Activated CD8-positive, alpha-beta memory T cell treated with anti-CD3 and anti-CD28 coated beads, Interleukin-2, amount 10 ng/mL, durations not matched to agents 7 days and 5 days (primary cell): Measurements from ENCODE around the gene ACP6. TPM values are rescaled to one million over a fixed set of nuclear protein-coding genes. Genes with fewer than 3 reads are reported as not detected.

Experiments used
- ATAC-seq: fragments of 150-1000 bp; cut with Tn5 transposase; one replicate; pipeline ENCODE4 v1.10.0; 2021; ENCODE audit warnings: moderate library complexity
- CTCF ChIA-PET: fragments of 350-600 bp; sonication (Branson Sonifier 250); formaldehyde crosslinking; loops from one replicate; lab custom pipeline; 2021; ENCODE audit warnings: antibody characterized with exemption; lab: Charles Lee
- DNase-seq: peaks from one replicate; pipeline ENCODE4 v3.0.0-alpha.2; 2020
- H3K27ac Mint-ChIP-seq: one replicate; pipeline ENCODE4 v1.8.0; 2021; ENCODE audit warnings: mild to moderate bottlenecking, mixed read lengths
- H3K27me3 Mint-ChIP-seq: one replicate; pipeline ENCODE4 v1.8.0; 2021; ENCODE audit warnings: mixed read lengths
- H3K36me3 Mint-ChIP-seq: one replicate; pipeline ENCODE4 v1.8.0; 2021; ENCODE audit warnings: mild to moderate bottlenecking, mixed read lengths
- H3K4me1 Mint-ChIP-seq: one replicate; pipeline ENCODE4 v1.8.0; 2021; ENCODE audit warnings: mixed read lengths
- H3K4me3 Mint-ChIP-seq: one replicate; pipeline ENCODE4 v1.8.0; 2021; ENCODE audit warnings: mild to moderate bottlenecking, moderate library complexity, mixed read lengths
- H3K9me3 Mint-ChIP-seq: one replicate; pipeline ENCODE4 v1.8.0; 2022; ENCODE audit warnings: low read depth, mixed read lengths
- total RNA-seq, 2 experiments: library from RNA; stranded (reverse); gene quantifications; one replicate each; pipeline ENCODE4 v1.2.3, GENCODE V29; 2021

ACP6 gene
- total RNA-seq, 2 experiments from 2014 or later, result 11.2 to 20.3 TPM

DNA sequence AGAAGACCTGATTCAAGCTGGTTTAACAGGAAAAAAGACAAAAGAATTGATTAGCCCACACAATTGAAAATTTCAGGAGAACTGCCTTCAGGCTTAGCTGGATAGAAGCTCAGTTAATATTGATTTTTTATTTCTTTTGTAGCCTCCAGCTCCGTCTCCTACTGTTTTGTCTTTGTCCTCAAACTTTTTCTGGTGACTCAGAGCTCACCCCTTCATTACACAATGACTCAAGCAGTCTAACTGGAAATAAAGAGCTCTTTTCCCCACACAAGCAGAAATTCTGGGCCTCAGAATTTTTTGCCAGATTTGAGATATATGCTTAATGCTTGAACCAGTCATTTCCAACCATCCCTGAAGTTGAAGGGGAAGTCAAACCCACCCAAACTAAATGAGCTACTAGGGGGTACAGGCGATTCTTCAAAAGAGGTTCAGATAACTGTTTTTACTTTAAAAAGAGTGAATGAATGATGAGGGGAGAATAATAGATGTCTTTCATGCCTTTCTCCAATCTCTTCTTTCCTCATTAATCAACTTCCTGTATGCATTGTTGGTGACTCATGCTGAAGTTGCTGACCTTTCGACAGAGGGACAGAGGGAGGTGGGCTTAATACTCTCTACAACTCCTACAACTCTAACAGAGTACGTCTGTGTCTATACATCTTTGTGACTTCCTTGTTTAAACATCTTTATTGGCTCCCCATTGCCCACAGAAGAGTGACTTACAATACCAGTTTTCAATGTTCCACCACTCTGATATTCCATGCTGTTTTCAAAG is 6.2 kb upstream of the ACP6 start:
- ATAC-seq, result no peak
- DNase-seq, result no peak
- peaks cover 3% of the 10 kb centered on the region for H3K36me3 Mint-ChIP-seq
- CTCF ChIA-PET, result interaction anchor here (0.8 to 1.2 kb wide), 2 partner anchors 10 to 28 kb away, joined by 3 read pairs; no protein-coding TSS in a partner anchor
- H3K4me3 Mint-ChIP-seq, result no peak overlapping the region
- H3K27ac Mint-ChIP-seq, result no peak overlapping the region
- peaks cover 7% of the 10 kb centered on the region for H3K9me3 Mint-ChIP-seq
- H3K27me3 Mint-ChIP-seq, result peaks cover 29% of the 10 kb centered on the region
- H3K4me1 Mint-ChIP-seq, result peaks cover 8% of the 10 kb centered on the region

DNA sequence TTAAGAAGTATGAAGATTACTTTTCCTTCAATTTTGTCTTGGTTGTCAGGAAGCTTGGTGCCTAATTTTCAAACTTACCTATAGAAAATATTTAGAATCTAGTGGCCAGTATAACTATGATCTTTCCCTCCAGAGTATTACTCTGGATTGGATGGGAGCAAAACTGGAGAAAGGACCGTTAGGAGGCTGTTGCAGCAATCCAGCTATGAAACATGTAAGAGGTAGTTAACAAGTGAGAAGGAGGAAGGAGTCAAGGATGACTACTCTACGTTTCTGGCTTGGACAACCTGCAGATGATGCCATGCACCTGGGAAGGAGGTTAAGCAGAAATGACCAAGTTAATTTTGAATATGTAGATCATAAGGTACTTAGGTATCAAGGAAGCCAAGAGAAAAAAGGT is 3.5 kb upstream of the ACP6 start:
- no peaks in the 10 kb centered on the region for H3K36me3 Mint-ChIP-seq
- CTCF ChIA-PET, result interaction anchor here (0.7 to 2.0 kb wide), 5 partner anchors 9 to 32 kb away, joined by 3 to 4 read pairs (median 4); no protein-coding TSS in a partner anchor
- ATAC-seq, result no peak

GRCh38 chr1:147673406-147673805 is 3.1 kb upstream of the ACP6 start:
- no peak for ATAC-seq
- Mint-ChIP-seq H3K27me3 (peaks cover 29% of the 10 kb centered on the region), H3K4me3 (no peak overlapping the region), H3K9me3 (peaks cover 5% of the 10 kb centered on the region), H3K4me1 (peaks cover 24% of the 10 kb centered on the region), H3K27ac (no peak overlapping the region), H3K36me3 (no peaks in the 10 kb centered on the region)
- CTCF ChIA-PET, result interaction anchor here (1.2 to 2.0 kb wide), 4 partner anchors 9 to 32 kb away, joined by 3 to 4 read pairs (median 4); no protein-coding TSS in a partner anchor
- DNase-seq, result no peak

More for the DNA sequence above, 3.5 kb upstream of the ACP6 start:
- peaks cover 20% of the 10 kb centered on the region for H3K4me1 Mint-ChIP-seq
- peaks cover 5% of the 10 kb centered on the region for H3K9me3 Mint-ChIP-seq
- peaks cover 29% of the 10 kb centered on the region for H3K27me3 Mint-ChIP-seq
- no peak for DNase-seq
- H3K4me3 Mint-ChIP-seq, result no peak overlapping the region
- H3K27ac Mint-ChIP-seq, result no peak overlapping the region

DNA sequence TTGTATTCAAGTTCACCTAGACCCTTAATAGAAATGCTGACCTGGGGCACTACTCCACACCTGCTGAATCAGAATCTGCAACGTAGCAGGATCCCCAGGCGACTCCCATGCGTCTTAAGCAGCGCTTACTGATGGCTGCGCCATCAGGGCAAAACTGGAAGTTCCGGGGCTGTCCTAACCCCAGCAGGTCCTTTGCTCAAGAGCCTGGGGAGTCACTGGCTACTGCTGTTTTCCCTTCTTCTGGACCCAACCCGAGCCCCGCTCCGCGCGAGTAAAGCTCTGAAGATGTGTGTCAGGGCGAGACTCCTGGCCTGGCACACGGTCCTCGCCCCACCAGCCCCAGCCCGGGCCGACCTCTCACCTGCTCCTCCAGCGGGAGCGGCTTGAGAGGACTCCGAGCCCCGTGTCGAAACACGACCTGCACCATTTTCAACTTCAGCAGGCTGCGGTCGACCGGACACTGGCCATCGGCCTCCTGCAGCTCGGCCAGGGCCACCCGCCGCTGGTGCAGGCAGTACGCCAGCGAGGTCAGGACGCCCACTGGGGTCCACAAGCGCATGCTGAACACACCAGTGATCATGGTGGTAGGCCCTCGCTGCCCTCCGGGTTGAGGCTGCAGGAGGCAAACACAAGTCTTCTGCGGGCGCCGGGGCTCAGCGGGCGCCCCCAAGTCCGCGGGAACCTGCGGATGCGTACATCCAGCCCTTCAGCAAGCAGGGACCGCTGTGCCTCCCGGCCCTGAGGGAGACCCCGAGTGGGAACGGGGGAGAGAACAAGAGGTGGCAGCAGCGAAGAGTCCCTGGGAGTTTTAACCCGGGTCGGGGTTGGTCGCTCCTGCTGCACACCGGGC is 630 bp downstream of the ACP6 start:
- Mint-ChIP-seq H3K27ac (peak overlapping the region; percentile 85), H3K4me3 (peak overlapping the region; percentile 90), H3K27me3 (peaks cover 16% of the 10 kb centered on the region), H3K9me3 (no peaks in the 10 kb centered on the region), H3K4me1 (peaks cover 28% of the 10 kb centered on the region), H3K36me3 (no peaks in the 10 kb centered on the region)
- DNase-seq (peak; percentile 61), ATAC-seq (peak; percentile 48)
- CTCF ChIA-PET, result interaction anchor here (0.7 to 2.2 kb wide), 6 partner anchors 14 to 174 kb away, joined by 3 to 11 read pairs (median 4); no protein-coding TSS in a partner anchor

GRCh38 chr1:147665521-147665920 is 4.8 kb downstream of the ACP6 start:
- no peaks in the 10 kb centered on the region for H3K9me3 Mint-ChIP-seq

GRCh38 chr1:147664206-147664605 is 6.1 kb downstream of the ACP6 start:
- no peaks in the 10 kb centered on the region for H3K27me3 Mint-ChIP-seq
- H3K27ac Mint-ChIP-seq, result no peak overlapping the region
- H3K4me1 Mint-ChIP-seq, result peaks cover 26% of the 10 kb centered on the region
- H3K36me3 Mint-ChIP-seq, result peaks cover 11% of the 10 kb centered on the region
- no peak for ATAC-seq
- CTCF ChIA-PET, result interaction anchor here (1.1 to 1.2 kb wide), 3 partner anchors 10 to 23 kb away, joined by 3 to 4 read pairs (median 4); no protein-coding TSS in a partner anchor
- DNase-seq, result no peak
- no peak overlapping the region for H3K4me3 Mint-ChIP-seq
- H3K9me3 Mint-ChIP-seq, result no peaks in the 10 kb centered on the region

More at GRCh38 chr1:147665521-147665920, 4.8 kb downstream of the ACP6 start:
- H3K27me3 Mint-ChIP-seq, result no peaks in the 10 kb centered on the region
- no peak overlapping the region for H3K4me3 Mint-ChIP-seq
- no peak for DNase-seq
- peaks cover 28% of the 10 kb centered on the region for H3K4me1 Mint-ChIP-seq
- no peak for ATAC-seq
- CTCF ChIA-PET, result interaction anchor here (0.8 to 1.3 kb wide), 4 partner anchors 12 to 22 kb away, joined by 3 read pairs; no protein-coding TSS in a partner anchor
- no peak overlapping the region for H3K27ac Mint-ChIP-seq
- H3K36me3 Mint-ChIP-seq, result peaks cover 11% of the 10 kb centered on the region

GRCh38 chr1:147654511-147654910 is 15.8 kb downstream of the ACP6 start:
- Mint-ChIP-seq H3K36me3 (peaks cover 36% of the 10 kb centered on the region), H3K4me1 (peaks cover 9% of the 10 kb centered on the region), H3K27me3 (no peaks in the 10 kb centered on the region), H3K9me3 (no peaks in the 10 kb centered on the region), H3K27ac (no peak overlapping the region), H3K4me3 (no peak overlapping the region)
- ATAC-seq (no peak), DNase-seq (no peak)
- CTCF ChIA-PET, result interaction anchor here (1.1 kb wide), 1 partner anchor 27 kb away, joined by 3 read pairs; no protein-coding TSS in a partner anchor

DNA sequence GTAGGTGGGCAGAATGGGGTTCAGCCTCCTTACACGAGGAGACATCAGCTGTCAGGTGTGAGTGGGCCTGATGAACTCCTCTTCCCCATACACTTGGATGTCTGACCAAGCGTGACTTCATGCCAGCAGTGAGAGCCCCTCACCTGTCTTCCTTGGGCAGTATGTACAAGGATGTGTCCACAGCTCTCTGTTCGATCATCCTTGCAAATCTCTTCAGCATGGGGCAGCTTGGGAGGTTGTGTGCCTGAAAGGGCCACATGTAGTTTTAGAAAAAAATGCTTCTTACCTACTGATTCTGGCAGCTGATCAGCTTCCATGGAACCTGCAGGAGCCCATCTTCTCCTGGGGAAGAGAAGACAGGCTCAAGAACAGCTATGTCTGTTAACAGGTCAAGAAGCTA is 18.0 kb downstream of the ACP6 start:
- DNase-seq (no peak), ATAC-seq (no peak)
- no peak overlapping the region for H3K4me3 Mint-ChIP-seq
- peaks cover 31% of the 10 kb centered on the region for H3K4me1 Mint-ChIP-seq
- CTCF ChIA-PET, result interaction anchor here (1.1 to 1.6 kb wide), 2 partner anchors 10 to 11 kb away, joined by 3 read pairs; no protein-coding TSS in a partner anchor
- H3K27ac Mint-ChIP-seq, result no peak overlapping the region
- H3K27me3 Mint-ChIP-seq, result no peaks in the 10 kb centered on the region
- H3K36me3 Mint-ChIP-seq, result peaks cover 34% of the 10 kb centered on the region
- no peaks in the 10 kb centered on the region for H3K9me3 Mint-ChIP-seq

DNA sequence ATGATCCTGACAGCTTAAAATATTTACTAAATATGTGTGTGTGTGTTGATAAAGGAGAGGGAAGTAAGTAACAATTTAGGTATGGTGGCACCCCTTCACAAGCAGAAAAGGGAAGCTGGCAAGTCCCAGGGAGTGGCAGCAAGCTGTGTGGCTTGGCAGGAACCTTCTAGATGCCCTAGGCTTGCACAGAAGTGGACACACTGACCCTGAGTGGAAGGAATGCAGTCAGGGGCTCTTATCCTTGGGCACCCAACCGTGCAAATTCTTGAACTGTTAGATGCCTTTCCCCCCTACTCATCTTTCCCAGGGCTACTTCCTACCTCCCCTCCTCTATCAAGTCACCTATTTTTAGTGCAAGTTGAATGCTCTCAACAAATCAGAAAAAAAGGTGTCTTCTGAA is 18.9 kb downstream of the ACP6 start:
- CTCF ChIA-PET, result interaction anchor here (1.1 to 1.6 kb wide), 2 partner anchors 9 to 10 kb away, joined by 3 read pairs; no protein-coding TSS in a partner anchor
- no peaks in the 10 kb centered on the region for H3K9me3 Mint-ChIP-seq
- H3K4me1 Mint-ChIP-seq, result peaks cover 39% of the 10 kb centered on the region
- no peak for ATAC-seq
- peaks cover 34% of the 10 kb centered on the region for H3K36me3 Mint-ChIP-seq
- no peaks in the 10 kb centered on the region for H3K27me3 Mint-ChIP-seq
- no peak overlapping the region for H3K27ac Mint-ChIP-seq
- no peak overlapping the region for H3K4me3 Mint-ChIP-seq
- DNase-seq, result no peak

- DNase-seq (no peak), ATAC-seq (no peak)
- Mint-ChIP-seq H3K27ac (peak overlapping the region; percentile 88), H3K4me1 (peaks cover 59% of the 10 kb centered on the region), H3K36me3 (peaks cover 41% of the 10 kb centered on the region), H3K27me3 (no peaks in the 10 kb centered on the region), H3K9me3 (no peaks in the 10 kb centered on the region), H3K4me3 (no peak overlapping the region)
- CTCF ChIA-PET, result interaction anchor here (0.8 to 2.8 kb wide), 7 partner anchors 8 to 244 kb away, joined by 3 to 16 read pairs (median 3); no protein-coding TSS in a partner anchor
Measured at GRCh38 chr1:147648933-147649332, 21.4 kb downstream of the ACP6 start.

DNA sequence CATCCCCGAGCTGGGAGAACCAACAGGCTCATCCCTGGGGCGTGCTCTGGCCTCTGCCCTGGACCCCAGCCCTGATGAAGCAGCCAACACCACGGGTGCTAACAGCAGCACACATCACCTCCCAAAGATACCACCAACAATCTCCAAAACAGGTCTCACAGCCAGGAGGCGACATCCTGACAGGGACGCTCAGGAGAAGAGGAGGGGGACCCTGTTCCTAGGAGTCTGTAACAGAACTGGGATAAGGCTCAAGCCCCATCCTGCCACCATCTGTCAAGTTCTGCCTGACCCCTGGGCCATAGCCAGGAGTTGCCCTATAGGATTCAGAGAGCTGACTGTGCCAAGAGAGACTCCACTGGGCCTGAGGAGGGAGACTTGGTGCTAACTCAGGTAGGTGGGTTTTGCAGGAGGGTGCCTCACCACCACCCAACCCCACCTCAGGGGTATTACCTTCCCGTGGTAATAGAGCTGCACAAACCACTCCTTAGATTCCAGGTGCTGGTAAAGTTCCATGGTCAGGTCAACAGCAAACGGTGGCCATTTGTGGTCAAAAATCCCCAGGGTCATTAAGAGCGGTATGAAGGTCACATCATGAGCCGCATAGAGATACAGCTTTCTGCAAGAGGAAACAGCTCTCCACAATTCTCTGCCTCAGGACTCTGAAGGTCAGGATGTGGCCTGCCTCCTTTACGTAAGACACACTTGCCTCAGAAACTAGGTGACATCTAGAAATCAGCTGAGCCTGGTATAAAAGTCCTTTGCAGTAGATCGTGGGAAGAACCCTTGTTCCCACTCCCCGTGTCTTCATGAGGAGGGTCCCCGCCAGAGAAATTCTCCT is 22.3 kb downstream of the ACP6 start:
- CTCF ChIA-PET, result interaction anchor here (0.7 to 2.8 kb wide), 9 partner anchors 10 to 245 kb away, joined by 3 to 16 read pairs (median 5); partner anchors contain the start of gene ACP6
- peaks cover 62% of the 10 kb centered on the region for H3K4me1 Mint-ChIP-seq
- DNase-seq, result peak; percentile 82

DNA sequence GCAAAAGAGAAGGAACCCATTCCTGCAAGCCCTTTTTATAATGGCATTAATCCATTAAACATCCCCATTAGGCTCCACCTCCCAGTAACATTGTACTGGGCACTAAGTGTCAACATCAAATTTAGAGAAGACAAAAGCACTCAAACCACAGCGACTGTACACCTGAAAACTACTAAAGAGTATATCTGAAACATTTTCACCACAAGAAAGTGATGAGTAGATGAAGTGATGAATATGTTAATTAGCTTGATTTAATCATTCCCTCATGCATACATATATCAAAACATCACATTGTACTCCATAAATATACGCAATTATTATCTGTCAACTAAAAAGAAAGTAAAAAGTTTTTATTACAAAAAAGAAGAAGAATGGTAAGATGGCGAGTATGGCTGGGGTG is 26.4 kb downstream of the ACP6 start:
- no peaks in the 10 kb centered on the region for H3K27me3 Mint-ChIP-seq
- H3K4me1 Mint-ChIP-seq, result peaks cover 64% of the 10 kb centered on the region
- CTCF ChIA-PET, result interaction anchor here (0.6 to 1.0 kb wide), 2 partner anchors 21 to 58 kb away, joined by 3 read pairs; no protein-coding TSS in a partner anchor
- peaks cover 16% of the 10 kb centered on the region for H3K36me3 Mint-ChIP-seq
- no peaks in the 10 kb centered on the region for H3K9me3 Mint-ChIP-seq
- H3K27ac Mint-ChIP-seq, result no peak overlapping the region
- no peak for DNase-seq
- ATAC-seq, result no peak
- H3K4me3 Mint-ChIP-seq, result no peak overlapping the region

More for the DNA sequence above, 22.3 kb downstream of the ACP6 start:
- Mint-ChIP-seq H3K27me3 (no peaks in the 10 kb centered on the region), H3K4me3 (peak overlapping the region; percentile 52), H3K27ac (peak overlapping the region; percentile 88), H3K9me3 (no peaks in the 10 kb centered on the region), H3K36me3 (peaks cover 42% of the 10 kb centered on the region)
- peak; percentile 90 for ATAC-seq
